ENCODE data around the gene GABRD.

Gene GABRD

GRCh38 chr1:2014181-2014580 lies 5.0 kb upstream of the GABRD start:
- TF ChIP-seq SIN3A (IDR thresholded peaks at IDR 0.05; ENCODE audit: borderline replicate concordance, insufficient read depth, low read length) (no peak), POLR2AphosphoS5 (IDR thresholded peaks at IDR 0.05; ENCODE audit: low read depth, low read length) (no peak), REST (IDR thresholded peaks at IDR 0.05; ENCODE audit: insufficient read depth in 1 of 2, low read depth in 2 of 2, low read length in 2 of 2) (no peak), FOXP2 (optimal IDR thresholded peaks at IDR 0.05; ENCODE audit: borderline replicate concordance, extremely low read depth, extremely low read length, insufficient read depth) (no peak), TAF1 (IDR thresholded peaks at IDR 0.05; ENCODE audit: borderline replicate concordance, insufficient read depth, low read length) (no peak)

- TF ChIP-seq REST (IDR thresholded peaks at IDR 0.05; ENCODE audit: insufficient read depth in 1 of 2, low read depth in 2 of 2, low read length in 2 of 2): no peak
- TF ChIP-seq POLR2AphosphoS5 (IDR thresholded peaks at IDR 0.05; ENCODE audit: low read depth, low read length): no peak
- TF ChIP-seq TAF1 (IDR thresholded peaks at IDR 0.05; ENCODE audit: borderline replicate concordance, insufficient read depth, low read length): no peak
- TF ChIP-seq SIN3A (IDR thresholded peaks at IDR 0.05; ENCODE audit: borderline replicate concordance, insufficient read depth, low read length): no peak
- TF ChIP-seq FOXP2 (optimal IDR thresholded peaks at IDR 0.05; ENCODE audit: borderline replicate concordance, extremely low read depth, extremely low read length, insufficient read depth): no peak
These were observed 4.1 kb upstream of the GABRD start for GRCh38 chr1:2014741-2015735.

GRCh38 chr1:2016123-2016522 lies 3.0 kb upstream of the GABRD start:
- TF ChIP-seq TAF1 (IDR thresholded peaks at IDR 0.05; ENCODE audit: borderline replicate concordance, insufficient read depth, low read length): no peak
- no peak for TF ChIP-seq POLR2AphosphoS5 (IDR thresholded peaks at IDR 0.05; ENCODE audit: low read depth, low read length)
- no peak for TF ChIP-seq REST (IDR thresholded peaks at IDR 0.05; ENCODE audit: insufficient read depth in 1 of 2, low read depth in 2 of 2, low read length in 2 of 2)

GRCh38 chr1:2018217-2019171 lies 651 bp upstream of the GABRD start:
- TF ChIP-seq REST (IDR thresholded peaks at IDR 0.05; ENCODE audit: insufficient read depth in 1 of 2, low read depth in 2 of 2, low read length in 2 of 2) (no peak), FOXP2 (optimal IDR thresholded peaks at IDR 0.05; ENCODE audit: borderline replicate concordance, extremely low read depth, extremely low read length, insufficient read depth) (no peak), SIN3A (IDR thresholded peaks at IDR 0.05; ENCODE audit: borderline replicate concordance, insufficient read depth, low read length) (no peak), TAF1 (IDR thresholded peaks at IDR 0.05; ENCODE audit: borderline replicate concordance, insufficient read depth, low read length) (no peak), POLR2AphosphoS5 (IDR thresholded peaks at IDR 0.05; ENCODE audit: low read depth, low read length) (no peak)

All from PFSK-1 (cell line).